D721Med (cell line): ENCODE data around the gene FLT4.
"Not testable (repeated sequence)": the region's sequence is repeated elsewhere in the genome, so short reads cannot be mapped to it uniquely, and the experiment has no call there.

ENCODE experiments used
- DNase-seq: peaks from one replicate; pipeline ENCODE4 v3.0.0; 2011; ENCODE audit warnings: low spot score; ENCODE audit not compliant: insufficient read length
- FAIRE-seq: peaks from 2 replicates; lab custom pipeline; 2011; peaks lifted over from hg19 to GRCh38; lab: Jason Lieb, UNC
- CTCF ChIP-seq: IDR thresholded peaks from 2 replicates; pipeline ENCODE4 v1.5.1; 2012; ENCODE audit warnings: mild to moderate bottlenecking, control low read depth; ENCODE audit not compliant: insufficient read depth; ENCODE audit errors: missing control alignments

FLT4 gene

GRCh38 chr5:180675036-180675635, 25.7 kb upstream of the FLT4 start:
- FAIRE-seq (no peak), DNase-seq (no peak)
- no peak for TF ChIP-seq CTCF

GRCh38 chr5:180674090-180674475, 24.7 kb upstream of the FLT4 start:
- not testable (repeated sequence) for DNase-seq, FAIRE-seq

- DNase-seq (no peak), FAIRE-seq (no peak)
- peak; percentile 6 for TF ChIP-seq CTCF
Observed at GRCh38 chr5:180673371-180674089, 24.1 kb upstream of the FLT4 start.

- not testable (repeated sequence) for DNase-seq, FAIRE-seq
Observed at GRCh38 chr5:180671958-180672524, 22.6 kb upstream of the FLT4 start.

- peak; percentile 70 for TF ChIP-seq CTCF
- FAIRE-seq (no peak), DNase-seq (no peak)
Observed at GRCh38 chr5:180670586-180671359, 21.4 kb upstream of the FLT4 start.

GRCh38 chr5:180670157-180670556, 20.8 kb upstream of the FLT4 start:
- TF ChIP-seq CTCF: no peak
- peak; percentile 82 for FAIRE-seq
- no peak for DNase-seq

- FAIRE-seq (no peak), DNase-seq (no peak)
- no peak for TF ChIP-seq CTCF
Observed at GRCh38 chr5:180669661-180670060, 20.3 kb upstream of the FLT4 start.
